HG03354 (cell line): Measurements from ENCODE around the gene GPR143.
A peak's percentile ranks its signal among the peaks of the same experiment; 100 is the strongest.

ENCODE experiments used
- ATAC-seq: cut with Tn5 transposase; IDR thresholded peaks from one replicate; pipeline ENCODE4 v1.9.1; 2021; ENCODE audit warnings: mild to moderate bottlenecking; ENCODE audit not compliant: unreplicated experiment, poor library complexity, severe bottlenecking

GPR143 gene

GRCh38 chrX:9717376-9717775 lies 48.3 kb downstream of the GPR143 start:
- no peak for ATAC-seq

- no peak for ATAC-seq
Observed at GRCh38 chrX:9710332-9710731, 55.3 kb downstream of the GPR143 start.

- peak; percentile 93 for ATAC-seq
Observed at GRCh38 chrX:9708923-9709553, 56.6 kb downstream of the GPR143 start.

GRCh38 chrX:9708086-9708485 lies 57.6 kb downstream of the GPR143 start:
- no peak for ATAC-seq

- ATAC-seq: no peak
Observed at GRCh38 chrX:9707306-9708033, 58.2 kb downstream of the GPR143 start.

- ATAC-seq: no peak
Observed at GRCh38 chrX:9706421-9706820, 59.2 kb downstream of the GPR143 start.

GRCh38 chrX:9704876-9705465 lies 60.7 kb downstream of the GPR143 start:
- no peak for ATAC-seq

- no peak for ATAC-seq
Observed at GRCh38 chrX:9703406-9703805, 62.2 kb downstream of the GPR143 start.

GRCh38 chrX:9701790-9702189 lies 63.9 kb downstream of the GPR143 start:
- no peak for ATAC-seq

GRCh38 chrX:9700555-9700954 lies 65.1 kb downstream of the GPR143 start:
- ATAC-seq: no peak

GRCh38 chrX:9698576-9698975 lies 67.1 kb downstream of the GPR143 start:
- ATAC-seq: no peak

- ATAC-seq: no peak
Observed at GRCh38 chrX:9693307-9694001, 72.2 kb downstream of the GPR143 start.

- ATAC-seq: no peak
Observed at GRCh38 chrX:9690046-9690445, 75.6 kb downstream of the GPR143 start.

- ATAC-seq: no peak
Observed at GRCh38 chrX:9688833-9689232, 76.8 kb downstream of the GPR143 start.

GRCh38 chrX:9687899-9688298 lies 77.7 kb downstream of the GPR143 start:
- no peak for ATAC-seq

- no peak for ATAC-seq
Observed at GRCh38 chrX:9683350-9683749, 82.3 kb downstream of the GPR143 start.

- no peak for ATAC-seq
Observed at GRCh38 chrX:9682861-9683260, 82.8 kb downstream of the GPR143 start.

- no peak for ATAC-seq
Observed at GRCh38 chrX:9682456-9682855, 83.2 kb downstream of the GPR143 start.

GRCh38 chrX:9681422-9681821 lies 84.2 kb downstream of the GPR143 start:
- no peak for ATAC-seq

- ATAC-seq: no peak
Observed at GRCh38 chrX:9681011-9681410, 84.6 kb downstream of the GPR143 start.
